ENCODE measurements around the gene DRP2. TPM values are rescaled to one million over a fixed set of nuclear protein-coding genes. Genes with fewer than 3 reads are reported as not detected.

Gene DRP2
- total and polyA plus RNA-seq, 8 donors, result 0.02 to 0.31 (median 0.06) TPM; not detected in 3

- WGBS, 2 donors, result 17 to 59% methylated on average over 2 of the region's 2 CpGs
- H3K36me3 ChIP-seq, result no peaks in the 10 kb centered on the region
- intact Hi-C loops (cut with DNase I), result no loop called here
- H3K27ac ChIP-seq, result no peak overlapping the region
- no peak overlapping the region for H3K4me3 ChIP-seq
- FAIRE-seq (no peak), DNase-seq (no peak), ATAC-seq (no peak)
- TF ChIP-seq, protein P1, sequence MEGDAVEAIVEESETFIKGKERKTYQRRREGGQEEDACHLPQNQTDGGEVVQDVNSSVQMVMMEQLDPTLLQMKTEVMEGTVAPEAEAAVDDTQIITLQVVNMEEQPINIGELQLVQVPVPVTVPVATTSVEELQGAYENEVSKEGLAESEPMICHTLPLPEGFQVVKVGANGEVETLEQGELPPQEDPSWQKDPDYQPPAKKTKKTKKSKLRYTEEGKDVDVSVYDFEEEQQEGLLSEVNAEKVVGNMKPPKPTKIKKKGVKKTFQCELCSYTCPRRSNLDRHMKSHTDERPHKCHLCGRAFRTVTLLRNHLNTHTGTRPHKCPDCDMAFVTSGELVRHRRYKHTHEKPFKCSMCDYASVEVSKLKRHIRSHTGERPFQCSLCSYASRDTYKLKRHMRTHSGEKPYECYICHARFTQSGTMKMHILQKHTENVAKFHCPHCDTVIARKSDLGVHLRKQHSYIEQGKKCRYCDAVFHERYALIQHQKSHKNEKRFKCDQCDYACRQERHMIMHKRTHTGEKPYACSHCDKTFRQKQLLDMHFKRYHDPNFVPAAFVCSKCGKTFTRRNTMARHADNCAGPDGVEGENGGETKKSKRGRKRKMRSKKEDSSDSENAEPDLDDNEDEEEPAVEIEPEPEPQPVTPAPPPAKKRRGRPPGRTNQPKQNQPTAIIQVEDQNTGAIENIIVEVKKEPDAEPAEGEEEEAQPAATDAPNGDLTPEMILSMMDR (IDR thresholded peaks at IDR 0.05), result no peak
- no peaks in the 10 kb centered on the region for H3K4me1 ChIP-seq
- no peaks in the 10 kb centered on the region for H3K9me3 ChIP-seq
- H3K27me3 ChIP-seq, result peaks cover 0 to 3% (median 0%) of the 10 kb centered on the region in 4 donors
These were observed 17.5 kb downstream of the DRP2 start for GRCh38 chrX:101237041-101237440.

- DNase-seq (no peak), FAIRE-seq (no peak), ATAC-seq (no peak)
- Histone ChIP-seq H3K27me3 (peaks cover 0 to 3% (median 0%) of the 10 kb centered on the region in 4 donors), H3K36me3 (no peaks in the 10 kb centered on the region), H3K27ac (no peak overlapping the region), H3K9me3 (no peaks in the 10 kb centered on the region), H3K4me3 (no peak overlapping the region), H3K4me1 (no peaks in the 10 kb centered on the region)
- WGBS, 2 donors, result 83 to 87% methylated on average over 9 of the region's 9 CpGs
- intact Hi-C loops (cut with DNase I), result no loop called here
- TF ChIP-seq, protein P1 (IDR thresholded peaks at IDR 0.05), result no peak
These were observed 21.9 kb downstream of the DRP2 start for GRCh38 chrX:101241531-101241930.

DNA sequence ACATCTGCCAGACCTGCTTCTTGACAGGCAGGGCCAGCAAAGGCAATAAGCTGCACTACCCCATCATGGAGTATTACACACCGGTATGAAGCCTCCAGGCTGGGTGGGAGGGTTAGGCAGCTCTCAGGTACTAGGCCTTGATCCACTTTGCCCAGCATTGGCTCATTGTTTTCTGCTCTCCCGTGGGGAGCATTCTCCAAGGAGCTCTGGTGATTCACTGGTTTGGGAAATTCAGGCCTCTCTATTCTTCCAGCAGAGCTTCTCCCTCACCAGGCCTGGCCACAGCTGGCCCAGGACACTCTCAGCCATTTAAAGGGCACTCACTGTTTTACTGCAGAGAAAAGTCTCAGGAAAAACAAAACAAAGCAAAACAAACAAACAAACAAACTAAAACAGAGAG is 33.0 kb downstream of the DRP2 start:
- DNase-seq, result no peak
- Histone ChIP-seq H3K27me3 (no peaks in the 10 kb centered on the region), H3K36me3 (no peaks in the 10 kb centered on the region), H3K9me3 (no peaks in the 10 kb centered on the region), H3K4me3 (no peak overlapping the region), H3K27ac (no peak overlapping the region), H3K4me1 (no peaks in the 10 kb centered on the region)
- no peak for ATAC-seq
- WGBS, 2 donors, result 60 to 62% methylated on average over 2 of the region's 2 CpGs
- intact Hi-C loops (cut with DNase I), result no loop called here
- no peak for FAIRE-seq
- TF ChIP-seq, protein P1 (IDR thresholded peaks at IDR 0.05), result no peak

DNA sequence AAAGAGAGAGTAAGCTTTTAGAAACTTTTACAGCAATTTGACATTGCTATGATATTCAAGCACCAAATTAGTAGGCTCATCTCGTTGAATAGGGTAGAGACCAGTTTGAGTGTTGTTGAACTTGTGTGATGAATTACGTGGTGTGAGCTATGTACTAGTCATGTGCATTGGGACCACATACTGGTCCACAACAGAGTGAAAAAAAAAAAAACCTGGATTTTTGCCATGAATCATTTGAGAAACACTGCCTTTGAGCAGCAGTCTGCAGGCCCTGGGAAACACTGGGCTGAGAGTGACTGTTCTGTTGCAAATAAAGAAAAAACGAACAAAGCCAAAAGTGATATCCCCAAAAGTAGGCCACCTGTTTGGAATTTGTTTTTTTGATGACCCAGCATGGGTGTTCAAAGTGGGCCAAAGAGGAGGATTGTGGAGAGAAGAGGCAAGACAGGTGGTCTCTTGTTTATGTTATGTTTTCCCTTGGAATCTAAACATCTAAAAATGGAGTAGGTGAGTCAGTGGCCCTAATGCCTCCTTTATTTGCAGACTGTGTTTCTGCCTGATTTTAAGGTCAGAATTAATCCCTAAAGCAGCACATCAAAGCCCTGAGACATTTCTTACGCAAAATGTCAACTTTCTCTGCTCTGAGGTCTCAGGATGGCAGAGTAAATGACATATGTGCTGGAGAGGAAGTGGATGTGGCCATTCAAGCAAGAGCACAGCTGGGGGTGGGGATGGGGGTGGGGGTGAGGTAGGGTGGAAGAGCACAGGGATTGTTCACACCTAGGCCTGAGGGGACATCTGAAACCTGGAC is 38.1 kb downstream of the DRP2 start:
- Histone ChIP-seq H3K27me3 (no peaks in the 10 kb centered on the region), H3K4me3 (no peak overlapping the region), H3K27ac (no peak overlapping the region), H3K9me3 (no peaks in the 10 kb centered on the region), H3K4me1 (no peaks in the 10 kb centered on the region), H3K36me3 (no peaks in the 10 kb centered on the region)
- intact Hi-C loops (cut with DNase I), result no loop called here
- FAIRE-seq, result no peak
- whole genome bisulfite sequencing, 2 donors, result 70 to 73% methylated on average over 4 of the region's 4 CpGs
- no peak for ATAC-seq
- TF ChIP-seq, protein P1 (IDR thresholded peaks at IDR 0.05), result no peak
- DNase-seq, result no peak

DNA sequence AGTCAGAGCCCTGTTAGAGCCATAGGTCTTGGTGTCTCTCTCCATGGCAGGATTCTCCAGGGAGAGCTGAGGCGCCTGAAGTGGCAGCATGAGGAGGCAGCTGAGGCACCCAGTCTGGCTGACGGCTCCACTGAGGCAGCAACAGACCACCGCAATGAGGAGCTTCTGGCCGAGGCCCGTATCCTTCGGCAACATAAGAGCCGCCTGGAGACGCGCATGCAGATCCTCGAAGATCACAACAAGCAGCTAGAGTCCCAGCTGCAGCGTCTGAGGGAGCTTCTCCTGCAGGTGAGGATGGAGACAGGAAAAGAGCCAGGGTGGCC is 38.6 kb downstream of the DRP2 start:
- H3K9me3 ChIP-seq, result no peaks in the 10 kb centered on the region
- no peak for FAIRE-seq
- no peak for DNase-seq
- H3K4me3 ChIP-seq, result no peak overlapping the region
- TF ChIP-seq, protein P1 (IDR thresholded peaks at IDR 0.05), result no peak
- no peak overlapping the region for H3K27ac ChIP-seq
- H3K36me3 ChIP-seq, result no peaks in the 10 kb centered on the region
- no peaks in the 10 kb centered on the region for H3K27me3 ChIP-seq
- no peaks in the 10 kb centered on the region for H3K4me1 ChIP-seq
- intact Hi-C loops (cut with DNase I), result no loop called here
- 81 to 82% methylated on average over 11 of the region's 11 CpGs for WGBS, 2 donors
- no peak for ATAC-seq
